Mesenchymal stem cell (in vitro differentiated cells and primary cell): Measurements from ENCODE around the gene ABLIM2.

Experiments
- DNase-seq: peaks from one replicate; pipeline ENCODE4 v3.0.0-alpha.2; 2013
- H2AFZ ChIP-seq: one replicate; pipeline ENCODE4 v1.6.1; 2013; ENCODE audit warnings: low read depth, mild to moderate bottlenecking, control low read depth, inconsistent platforms, low read length, moderate library complexity
- H2AK5ac ChIP-seq: 2 replicates; pipeline ENCODE4 v1.6.1; 2013; ENCODE audit warnings: low read length, moderate library complexity, mild to moderate bottlenecking, inconsistent platforms; ENCODE audit not compliant: severe bottlenecking
- H2BK120ac ChIP-seq: one replicate; pipeline ENCODE4 v1.6.1; 2013; ENCODE audit warnings: low read depth, mild to moderate bottlenecking, inconsistent platforms, low read length, moderate library complexity
- H2BK12ac ChIP-seq, 2 experiments: one replicate each; pipeline ENCODE4 v1.6.1; 2013; ENCODE audit warnings: inconsistent platforms in 2 of 2, low read length in 2 of 2, mild to moderate bottlenecking in 2 of 2, moderate library complexity in 2 of 2, control low read depth in 1 of 2
- H2BK15ac ChIP-seq: one replicate; pipeline ENCODE4 v1.6.1; 2013; ENCODE audit warnings: mild to moderate bottlenecking, low read depth, inconsistent platforms; ENCODE audit not compliant: poor library complexity, severe bottlenecking
- H2BK5ac ChIP-seq: 2 replicates; pipeline ENCODE4 v1.6.1; 2013; ENCODE audit warnings: low read depth, mild to moderate bottlenecking, low read length, control low read depth, inconsistent platforms; ENCODE audit not compliant: poor library complexity, severe bottlenecking
- H3K14ac ChIP-seq, 2 experiments: one replicate each; pipeline ENCODE4 v1.6.1; 2013; ENCODE audit warnings: inconsistent platforms in 2 of 2, low read length in 2 of 2, control low read depth in 1 of 2, mild to moderate bottlenecking in 1 of 2, moderate library complexity in 1 of 2
- H3K18ac ChIP-seq, 2 experiments: one replicate each; pipeline ENCODE4 v1.6.1; 2013; ENCODE audit warnings: inconsistent platforms in 2 of 2, low read length in 2 of 2, control low read depth in 1 of 2, low read depth in 1 of 2, mild to moderate bottlenecking in 1 of 2
- H3K23ac ChIP-seq, 2 experiments: one replicate each; pipeline ENCODE4 v1.6.1; 2013; ENCODE audit warnings: inconsistent platforms in 2 of 2, low read length in 2 of 2, mild to moderate bottlenecking in 2 of 2, moderate library complexity in 2 of 2, control low read depth in 1 of 2
- H3K27ac ChIP-seq: 2 replicates; pipeline ENCODE4 v1.5.1; 2013; ENCODE audit warnings: mild to moderate bottlenecking, moderate library complexity, low read length, control low read depth, inconsistent platforms; ENCODE audit not compliant: poor library complexity, severe bottlenecking
- H3K27me3 ChIP-seq, 2 experiments: 2 replicates each; pipeline versions ENCODE4 v1.6.1 to v1.7.0; 2013; ENCODE audit warnings: low read length in 2 of 2, mild to moderate bottlenecking in 2 of 2, moderate library complexity in 2 of 2, control low read depth in 1 of 2, inconsistent platforms in 1 of 2; ENCODE audit not compliant: control insufficient read depth in 1 of 2, insufficient read depth in 1 of 2
- H3K36me3 ChIP-seq, 2 experiments: 2 replicates each; pipeline versions ENCODE4 v1.6.1 to v1.7.0; 2013; ENCODE audit warnings: low read length in 2 of 2, control low read depth in 1 of 2, inconsistent platforms in 1 of 2, low read depth in 1 of 2, mild to moderate bottlenecking in 1 of 2; ENCODE audit not compliant: insufficient read depth in 2 of 2, control insufficient read depth in 1 of 2
- H3K4ac ChIP-seq, 2 experiments: one replicate each; pipeline ENCODE4 v1.6.1; 2013; ENCODE audit warnings: inconsistent platforms in 2 of 2, low read length in 2 of 2, mild to moderate bottlenecking in 2 of 2, moderate library complexity in 2 of 2, control low read depth in 1 of 2, low read depth in 1 of 2
- H3K4me1 ChIP-seq: 2 replicates; pipeline ENCODE4 v1.6.1; 2013; ENCODE audit warnings: low read depth, low read length, control low read depth; ENCODE audit not compliant: control insufficient read depth, insufficient read depth
- H3K4me2 ChIP-seq: 2 replicates; pipeline ENCODE4 v1.6.1; 2013; ENCODE audit warnings: low read length, mild to moderate bottlenecking, inconsistent platforms; ENCODE audit not compliant: poor library complexity, severe bottlenecking
- H3K4me3 ChIP-seq, 2 experiments: 2 replicates each; pipeline versions ENCODE4 v1.5.1 to v1.7.0; 2013; ENCODE audit warnings: low read length in 2 of 2, mild to moderate bottlenecking in 2 of 2, control low read depth in 1 of 2, low read depth in 1 of 2; ENCODE audit not compliant: insufficient read depth in 1 of 2
- H3K79me1 ChIP-seq: replicated peaks from 2 replicates; pipeline ENCODE4 v1.6.1; 2013; ENCODE audit warnings: mild to moderate bottlenecking, control low read depth, low read length, inconsistent platforms; ENCODE audit not compliant: poor library complexity, severe bottlenecking
- H3K9ac ChIP-seq: 2 replicates; pipeline ENCODE4 v1.7.0; 2013; ENCODE audit warnings: mild to moderate bottlenecking, low read length, moderate library complexity
- H3K9me3 ChIP-seq: 2 replicates; pipeline ENCODE4 v1.7.0; 2013; ENCODE audit warnings: mild to moderate bottlenecking, low read length; ENCODE audit not compliant: control insufficient read depth
- H4K8ac ChIP-seq: one replicate; pipeline ENCODE4 v1.6.1; 2013; ENCODE audit warnings: inconsistent platforms, mild to moderate bottlenecking, low read length, moderate library complexity
- H4K91ac ChIP-seq: one replicate; pipeline ENCODE4 v1.6.1; 2013; ENCODE audit warnings: mild to moderate bottlenecking, low read length, inconsistent platforms
- WGBS: methylation state at CpG from one replicate; pipeline ENCODE4 v1.1.7; 2013; ENCODE audit warnings: mixed read lengths; 5-methylcytosine and 5-hydroxymethylcytosine counted together

ABLIM2 gene

DNA sequence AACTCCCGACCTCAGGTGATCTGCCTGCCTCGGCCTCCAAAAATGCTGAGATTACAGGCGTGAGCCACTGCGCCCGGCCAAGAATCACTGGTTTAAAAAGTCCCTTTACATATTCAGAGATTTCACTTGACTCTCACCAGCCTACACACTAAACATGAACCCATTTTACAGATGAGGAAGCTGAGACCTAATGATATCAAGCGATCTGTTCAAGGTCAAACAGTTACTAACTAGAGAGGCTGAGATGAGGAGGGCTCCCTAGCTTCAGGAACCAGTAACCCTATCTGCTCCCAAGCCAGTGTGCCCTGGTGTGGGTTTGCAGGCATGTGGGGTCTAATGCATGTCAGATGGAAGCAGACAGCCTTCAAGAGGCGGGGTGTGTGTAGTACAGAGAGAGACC is 159.3 kb downstream of the ABLIM2 start:
- WGBS = 94% methylated on average over 7 of the region's 7 CpGs
- Histone ChIP-seq H4K91ac (no peak overlapping the region), H3K18ac (no peak overlapping the region)

DNA sequence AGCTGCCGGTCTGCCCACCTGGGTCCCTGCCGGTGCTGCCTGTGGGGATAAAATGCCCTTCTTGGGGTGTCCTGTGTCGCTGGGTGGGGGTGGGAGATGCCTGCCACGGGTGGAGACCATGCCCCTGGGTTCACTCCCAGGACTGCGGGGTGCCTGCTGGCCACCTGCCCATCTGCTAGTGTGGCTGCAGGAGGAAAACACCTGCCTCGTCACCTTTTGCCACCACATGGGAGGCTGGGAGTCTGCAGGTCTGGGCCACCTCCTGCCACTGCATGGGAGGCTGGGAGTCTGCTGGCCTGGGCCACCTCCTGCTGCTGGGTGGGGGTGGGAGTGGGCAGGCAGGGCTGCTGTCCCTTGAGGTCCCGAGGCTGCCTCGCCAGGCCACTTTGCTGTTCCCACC is 160.2 kb downstream of the ABLIM2 start:
- Histone ChIP-seq H2BK5ac (no peak overlapping the region), H2BK120ac (no peak overlapping the region), H3K4ac (no peak overlapping the region), H3K18ac (no peak overlapping the region), H3K9ac (no peak overlapping the region), H3K36me3 (no peaks in the 10 kb centered on the region), H3K79me1 (no peaks in the 10 kb centered on the region), H3K23ac (no peak overlapping the region), H2AK5ac (no peak overlapping the region), H3K14ac (no peak overlapping the region), H3K9me3 (peaks cover 10% of the 10 kb centered on the region), H2BK12ac (no peak overlapping the region), H4K8ac (no peak overlapping the region), H3K4me3 (no peak overlapping the region), H2AFZ (no peak overlapping the region), H3K4me1 (no peaks in the 10 kb centered on the region), H4K91ac (no peak overlapping the region), H3K27me3 (peaks cover 49 to 53% of the 10 kb centered on the region in 2 experiments), H3K4me2 (no peak overlapping the region), H3K27ac (no peak overlapping the region), H2BK15ac (no peak overlapping the region)
- no peak for DNase-seq
- 86% methylated on average over 8 of the region's 8 CpGs for WGBS

More for the DNA sequence above, 159.3 kb downstream of the ABLIM2 start:
- H3K36me3 ChIP-seq = no peaks in the 10 kb centered on the region
- no peak overlapping the region for H3K27ac ChIP-seq
- no peak overlapping the region for H3K4ac ChIP-seq
- H2BK15ac ChIP-seq = no peak overlapping the region
- no peak overlapping the region for H3K14ac ChIP-seq
- no peak overlapping the region for H4K8ac ChIP-seq
- no peaks in the 10 kb centered on the region for H3K4me1 ChIP-seq
- H2AFZ ChIP-seq = no peak overlapping the region
- H3K79me1 ChIP-seq = no peaks in the 10 kb centered on the region
- H2BK12ac ChIP-seq = no peak overlapping the region
- H3K9me3 ChIP-seq = peaks cover 10% of the 10 kb centered on the region
- H2BK120ac ChIP-seq = no peak overlapping the region
- no peak overlapping the region for H3K4me2 ChIP-seq
- no peak overlapping the region for H3K23ac ChIP-seq
- H3K27me3 ChIP-seq = peaks cover 55 to 59% of the 10 kb centered on the region in 2 experiments
- H2AK5ac ChIP-seq = no peak overlapping the region
- no peak overlapping the region for H2BK5ac ChIP-seq
- no peak overlapping the region for H3K9ac ChIP-seq
- DNase-seq = no peak
- H3K4me3 ChIP-seq = no peak overlapping the region

DNA sequence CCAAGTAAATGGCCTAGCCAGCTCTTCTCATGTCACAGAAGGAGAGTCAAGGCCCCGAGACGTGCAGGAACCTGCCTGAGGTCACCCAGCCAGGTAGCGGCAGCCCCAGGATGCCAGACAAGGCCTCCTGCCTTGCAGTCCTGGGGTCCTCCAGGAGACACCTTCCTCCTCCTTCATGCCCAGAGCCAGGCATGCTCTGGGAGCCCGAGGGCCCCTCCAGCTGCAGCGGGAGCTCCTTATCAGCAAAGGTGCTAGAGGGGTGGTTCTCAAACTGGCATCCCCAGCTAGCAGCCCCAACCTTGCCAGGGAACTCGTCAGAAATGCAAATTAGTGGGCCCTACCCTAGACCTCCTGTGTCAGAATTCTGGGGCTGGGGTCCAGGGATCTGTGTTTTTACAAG is 162.7 kb downstream of the ABLIM2 start:
- Histone ChIP-seq H2AK5ac (no peak overlapping the region), H2BK5ac (no peak overlapping the region), H3K4me2 (no peak overlapping the region), H4K91ac (no peak overlapping the region), H2BK12ac (no peak overlapping the region), H3K27ac (no peak overlapping the region), H3K9me3 (peaks cover 10% of the 10 kb centered on the region), H3K79me1 (no peaks in the 10 kb centered on the region), H3K4ac (no peak overlapping the region), H2BK120ac (no peak overlapping the region), H3K9ac (no peak overlapping the region), H2AFZ (no peak overlapping the region), H3K23ac (no peak overlapping the region), H3K36me3 (no peaks in the 10 kb centered on the region), H3K14ac (no peak overlapping the region), H3K4me1 (no peaks in the 10 kb centered on the region), H3K18ac (no peak overlapping the region), H3K27me3 (peaks cover 30 to 32% of the 10 kb centered on the region in 2 experiments), H2BK15ac (no peak overlapping the region), H3K4me3 (no peak overlapping the region), H4K8ac (no peak overlapping the region)
- 83% methylated on average over 6 of the region's 6 CpGs for WGBS
- no peak for DNase-seq

DNA sequence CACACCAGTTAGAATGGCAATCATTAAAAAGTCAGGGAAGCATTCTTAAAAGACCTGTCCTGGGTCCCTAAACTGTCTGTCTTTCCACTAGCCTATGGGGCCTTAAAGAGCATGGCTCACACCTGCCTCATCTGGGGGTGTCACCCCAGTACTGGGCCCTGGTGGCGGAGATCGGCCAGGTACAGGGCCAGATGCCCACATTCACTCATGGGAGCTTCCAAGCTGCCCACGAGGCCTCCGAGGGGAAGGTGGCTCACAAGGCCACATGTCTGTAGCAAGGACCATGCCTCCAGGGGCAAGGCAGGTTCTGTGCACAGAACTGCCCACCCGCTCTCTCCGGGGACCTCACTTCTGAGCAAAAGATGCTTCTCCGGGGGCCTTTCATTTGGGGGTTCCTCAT is 163.5 kb downstream of the ABLIM2 start:
- no peak overlapping the region for H3K27ac ChIP-seq
- H4K8ac ChIP-seq = no peak overlapping the region
- no peak overlapping the region for H3K9ac ChIP-seq
- no peak overlapping the region for H2BK5ac ChIP-seq
- H3K14ac ChIP-seq = no peak overlapping the region
- H3K9me3 ChIP-seq = peaks cover 10% of the 10 kb centered on the region
- H2AK5ac ChIP-seq = no peak overlapping the region
- no peak overlapping the region for H3K18ac ChIP-seq
- 92% methylated on average over 7 of the region's 7 CpGs for WGBS
- no peak overlapping the region for H3K4me3 ChIP-seq
- H3K4me1 ChIP-seq = no peaks in the 10 kb centered on the region
- no peak overlapping the region for H3K23ac ChIP-seq
- H3K79me1 ChIP-seq = no peaks in the 10 kb centered on the region
- peak overlapping the region in 1 of 2 experiments; percentile 14 for H2BK12ac ChIP-seq
- H3K4me2 ChIP-seq = no peak overlapping the region
- no peak overlapping the region for H2BK15ac ChIP-seq
- no peak overlapping the region for H4K91ac ChIP-seq
- no peak overlapping the region for H2BK120ac ChIP-seq
- no peak for DNase-seq
- H3K4ac ChIP-seq = no peak overlapping the region
- H2AFZ ChIP-seq = no peak overlapping the region
- no peaks in the 10 kb centered on the region for H3K36me3 ChIP-seq
- peaks cover 23 to 25% of the 10 kb centered on the region in 2 experiments for H3K27me3 ChIP-seq
